Naive thymus-derived CD8-positive, alpha-beta T cell (primary cell): ENCODE measurements around the gene S100A10. TPM values are rescaled to one million over a fixed set of nuclear protein-coding genes. Genes with fewer than 3 reads are reported as not detected.

Experiments
- ATAC-seq, 2 donors: fragments of 150-1000 bp; cut with Tn5 transposase in 1 of 2; sonication (Bioruptor Pico), chemical (Tn5 transposase) in 1 of 2; 1 replicate in 1 of 2; 2 replicates in 1 of 2; pipeline ENCODE4 v1.10.0; 2021; ENCODE audit warnings: mild to moderate bottlenecking in 2 of 2, moderate library complexity in 2 of 2
- POLR2A ChIA-PET: fragments of 350-600 bp; sonication (Branson Sonifier 250); formaldehyde crosslinking; loops from one replicate; lab custom pipeline; 2021; ENCODE audit warnings: antibody characterized with exemption; lab: Charles Lee
- DNase-seq, 10 donors: peaks; one replicate each; pipeline versions ENCODE4 v3.0.0 to v3.0.0-alpha.2; 2020 to 2022
- H3K27ac Mint-ChIP-seq, 10 donors: one replicate each; pipeline ENCODE4 v1.8.0; 2020 to 2022; ENCODE audit warnings: mild to moderate bottlenecking in 10 of 10, mixed read lengths in 10 of 10, moderate library complexity in 4 of 10, inconsistent platforms in 1 of 10
- H3K27me3 Mint-ChIP-seq, 5 donors: one replicate each; pipeline ENCODE4 v1.8.0; 2021 to 2022; ENCODE audit warnings: mixed read lengths in 5 of 5
- H3K36me3 Mint-ChIP-seq, 3 donors: one replicate each; pipeline ENCODE4 v1.8.0; 2020 to 2022; ENCODE audit warnings: mixed read lengths in 3 of 3, mild to moderate bottlenecking in 2 of 3, inconsistent platforms in 1 of 3
- H3K4me1 Mint-ChIP-seq, 4 donors: one replicate each; pipeline ENCODE4 v1.8.0; 2021 to 2022; ENCODE audit warnings: mixed read lengths in 4 of 4
- H3K4me3 Mint-ChIP-seq, 10 donors: one replicate each; pipeline ENCODE4 v1.8.0; 2020 to 2022; ENCODE audit warnings: mild to moderate bottlenecking in 10 of 10, mixed read lengths in 10 of 10, moderate library complexity in 6 of 10, inconsistent platforms in 1 of 10
- H3K9me3 Mint-ChIP-seq, 9 donors: one replicate each; pipeline ENCODE4 v1.8.0; 2020 to 2022; ENCODE audit warnings: mixed read lengths in 9 of 9, mild to moderate bottlenecking in 3 of 9, inconsistent platforms in 1 of 9, moderate library complexity in 1 of 9
- polyA plus RNA-seq, 3 donors: library from polyadenylated mRNA; unstranded; fragments of 300-500 nt; fragmentation: Illumina TruSeq; gene quantifications; one replicate each; pipeline ENCODE4 v1.2.3, GENCODE V29; 2021
- total RNA-seq, 8 experiments: library from RNA in 2 of 8; stranded (reverse) in 2 of 8; gene quantifications; one replicate each; pipeline ENCODE4 v1.2.3 and lab custom pipeline; 2021 to 2026

The S100A10 gene
- total and polyA plus RNA-seq, 5 experiments from 2014 or later = 198 to 783 (median 629) TPM

DNA sequence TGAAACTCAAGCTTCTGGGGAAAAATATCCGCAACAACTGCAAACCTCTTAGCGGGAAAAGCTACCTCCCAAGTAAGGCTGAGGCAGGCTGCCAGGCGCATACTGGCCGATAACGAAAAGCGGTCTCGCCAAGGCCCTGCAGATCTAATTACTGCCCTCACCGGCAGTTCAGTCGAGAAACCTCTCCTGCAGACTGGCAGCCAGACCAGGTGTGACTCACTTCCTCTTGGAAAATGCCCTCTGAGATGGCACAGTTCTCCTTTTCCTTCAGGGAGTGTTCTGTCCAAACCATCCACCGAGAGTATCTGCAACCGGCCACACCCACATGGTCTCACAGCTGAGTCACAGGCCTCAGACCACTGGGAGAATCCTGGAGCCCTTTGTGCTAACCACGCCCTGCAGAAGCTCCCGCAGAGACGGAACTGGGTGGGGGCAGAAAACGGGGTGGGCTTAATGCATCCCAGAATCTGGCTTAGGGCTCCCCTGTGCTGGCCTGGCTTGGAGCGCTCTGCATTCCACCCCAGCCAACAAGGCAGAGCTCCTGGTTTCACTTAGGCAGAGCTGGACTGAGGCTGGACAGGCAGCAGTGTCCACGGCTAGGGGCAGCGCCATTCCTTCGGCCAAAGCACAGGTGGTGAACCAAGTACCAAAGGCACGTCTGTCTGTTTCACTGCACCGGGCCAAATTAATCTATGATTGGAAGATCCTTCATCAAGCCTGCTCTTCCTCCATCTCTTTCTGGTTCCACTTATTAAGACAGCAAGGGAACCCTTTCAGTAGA, 1.2 kb downstream of the S100A10 start:
- Mint-ChIP-seq H3K4me3 (peak overlapping the region; percentile 93 to 99 (median 96)), H3K27me3 (no peaks in the 10 kb centered on the region), H3K27ac (peak overlapping the region; percentile 87 to 98 (median 94)), H3K4me1 (peaks cover 36 to 65% (median 63%) of the 10 kb centered on the region in 4 donors), H3K9me3 (no peaks in the 10 kb centered on the region), H3K36me3 (no peaks in the 10 kb centered on the region)
- ATAC-seq (peak in 1 of 2 donors; percentile 3), DNase-seq (peak in 1 of 10 donors; percentile 11)
- POLR2A ChIA-PET = interaction anchor here (0.6 to 1.5 kb wide), 9 partner anchors 8 to 381 kb away, joined by 3 to 9 read pairs (median 4); no protein-coding TSS in a partner anchor

DNA sequence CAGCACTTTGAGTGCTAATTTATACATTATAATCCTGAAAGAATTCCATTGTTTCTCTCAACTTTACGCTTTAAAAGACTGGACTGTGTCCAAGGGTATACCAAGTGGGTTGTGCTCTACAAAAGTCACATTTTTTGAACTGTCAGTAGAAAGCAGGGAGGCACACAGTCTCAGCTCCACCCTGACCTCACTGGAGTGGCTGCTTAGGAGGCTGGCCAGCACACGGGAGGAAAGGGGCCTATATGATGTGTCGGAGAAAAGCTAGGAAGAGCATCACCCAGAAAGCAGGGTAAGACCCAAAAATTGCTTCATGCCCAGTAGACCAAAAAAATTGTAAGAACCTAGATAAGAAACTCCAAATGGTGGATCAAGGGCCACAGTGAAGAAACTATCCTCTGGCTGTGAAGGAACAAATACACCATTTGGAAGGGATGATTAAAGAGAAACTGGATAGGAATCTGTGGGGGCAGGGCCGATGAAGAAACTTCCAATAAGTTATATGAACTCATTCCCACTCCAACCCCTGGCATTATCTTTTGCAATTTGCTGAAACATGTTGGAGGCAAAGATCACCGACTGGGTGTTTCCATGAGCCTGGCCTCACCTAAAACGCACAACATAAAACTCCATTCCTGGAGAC, 1.9 kb downstream of the S100A10 start:
- peaks cover 36 to 67% (median 64%) of the 10 kb centered on the region in 4 donors for H3K4me1 Mint-ChIP-seq
- H3K27me3 Mint-ChIP-seq = no peaks in the 10 kb centered on the region
- no peaks in the 10 kb centered on the region for H3K36me3 Mint-ChIP-seq
- POLR2A ChIA-PET = interaction anchor here (0.6 to 1.5 kb wide), 4 partner anchors 7 to 380 kb away, joined by 3 to 9 read pairs (median 4); no protein-coding TSS in a partner anchor
- ATAC-seq (no peak), DNase-seq (no peak)
- H3K9me3 Mint-ChIP-seq = no peaks in the 10 kb centered on the region
- H3K4me3 Mint-ChIP-seq = peak overlapping the region; percentile 93 to 99 (median 96)
- peak overlapping the region in 9 of 10 donors; percentile 57 to 98 (median 92) for H3K27ac Mint-ChIP-seq

DNA sequence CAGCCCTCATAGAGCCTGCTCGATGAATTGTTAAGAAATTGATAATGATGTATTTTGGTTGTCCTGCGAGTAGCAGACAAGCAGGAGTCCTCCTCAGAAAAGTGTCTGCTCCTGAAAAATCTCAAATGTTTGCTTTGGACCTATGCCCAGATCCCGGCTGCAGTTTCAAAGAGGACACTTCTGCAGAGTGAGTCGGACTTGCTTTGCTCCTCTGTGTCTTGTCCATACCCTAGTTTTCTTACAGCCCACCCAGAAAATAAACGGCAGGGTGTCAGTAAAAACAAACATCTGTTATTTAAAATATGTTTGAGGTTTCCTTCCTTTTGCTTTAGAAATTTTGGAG, 2.8 kb downstream of the S100A10 start:
- peak overlapping the region in 8 of 10 donors; percentile 8 to 98 (median 81) for H3K4me3 Mint-ChIP-seq
- DNase-seq (no peak), ATAC-seq (no peak)
- no peaks in the 10 kb centered on the region for H3K9me3 Mint-ChIP-seq
- peaks cover 0 to 7% (median 2%) of the 10 kb centered on the region in 3 donors for H3K36me3 Mint-ChIP-seq
- peak overlapping the region in 6 of 10 donors; percentile 22 to 98 (median 52) for H3K27ac Mint-ChIP-seq
- peaks cover 38 to 75% (median 71%) of the 10 kb centered on the region in 4 donors for H3K4me1 Mint-ChIP-seq
- no peaks in the 10 kb centered on the region for H3K27me3 Mint-ChIP-seq
- POLR2A ChIA-PET = no interaction called here

DNA sequence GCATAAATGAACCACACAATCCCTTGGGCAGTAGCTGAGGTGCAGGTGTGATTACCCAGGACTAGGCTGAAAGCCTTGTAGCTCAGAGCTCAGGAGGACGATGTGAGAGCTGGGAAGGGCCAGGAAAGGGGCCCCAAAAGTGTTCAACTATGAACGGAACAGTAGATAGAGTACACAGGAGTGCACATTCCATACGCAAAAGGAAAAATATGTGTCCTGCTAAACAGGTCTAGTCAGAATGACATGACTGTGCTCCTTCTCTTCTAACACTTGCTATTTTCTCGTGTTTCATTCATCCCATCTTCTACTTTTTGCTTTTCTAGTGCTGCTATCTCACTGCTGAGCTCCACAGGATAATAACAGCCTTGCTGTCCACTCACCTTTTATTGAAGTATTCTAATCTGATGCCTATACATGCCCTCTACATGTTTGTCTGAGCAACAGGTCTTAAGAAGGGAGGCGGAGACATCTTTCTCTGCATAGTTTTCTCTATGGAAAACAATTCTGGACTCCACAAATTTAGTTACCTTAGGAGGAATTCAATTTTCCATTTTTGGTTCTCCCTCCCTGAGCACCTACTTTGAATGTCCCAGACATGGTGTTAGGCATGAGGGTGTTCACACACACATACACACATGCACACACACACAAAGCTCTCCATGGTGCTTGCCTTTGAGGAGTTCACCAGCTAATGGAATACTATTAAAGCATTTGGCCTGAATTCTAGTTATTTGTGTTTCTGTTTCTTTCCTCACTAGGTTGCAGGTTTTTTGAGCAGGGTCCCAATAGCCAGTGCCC, 3.4 kb downstream of the S100A10 start:
- Mint-ChIP-seq H3K4me3 (peak overlapping the region in 8 of 10 donors; percentile 8 to 98 (median 56)), H3K27me3 (no peaks in the 10 kb centered on the region), H3K4me1 (peaks cover 38 to 79% (median 73%) of the 10 kb centered on the region in 4 donors), H3K36me3 (peaks cover 0 to 12% (median 3%) of the 10 kb centered on the region in 3 donors), H3K9me3 (no peaks in the 10 kb centered on the region), H3K27ac (peak overlapping the region; percentile 7 to 98 (median 60))
- POLR2A ChIA-PET = interaction anchor here (0.6 to 0.9 kb wide), 2 partner anchors 10 to 1936 kb away, joined by 3 to 5 read pairs; no protein-coding TSS in a partner anchor
- ATAC-seq = no peak
- no peak for DNase-seq

DNA sequence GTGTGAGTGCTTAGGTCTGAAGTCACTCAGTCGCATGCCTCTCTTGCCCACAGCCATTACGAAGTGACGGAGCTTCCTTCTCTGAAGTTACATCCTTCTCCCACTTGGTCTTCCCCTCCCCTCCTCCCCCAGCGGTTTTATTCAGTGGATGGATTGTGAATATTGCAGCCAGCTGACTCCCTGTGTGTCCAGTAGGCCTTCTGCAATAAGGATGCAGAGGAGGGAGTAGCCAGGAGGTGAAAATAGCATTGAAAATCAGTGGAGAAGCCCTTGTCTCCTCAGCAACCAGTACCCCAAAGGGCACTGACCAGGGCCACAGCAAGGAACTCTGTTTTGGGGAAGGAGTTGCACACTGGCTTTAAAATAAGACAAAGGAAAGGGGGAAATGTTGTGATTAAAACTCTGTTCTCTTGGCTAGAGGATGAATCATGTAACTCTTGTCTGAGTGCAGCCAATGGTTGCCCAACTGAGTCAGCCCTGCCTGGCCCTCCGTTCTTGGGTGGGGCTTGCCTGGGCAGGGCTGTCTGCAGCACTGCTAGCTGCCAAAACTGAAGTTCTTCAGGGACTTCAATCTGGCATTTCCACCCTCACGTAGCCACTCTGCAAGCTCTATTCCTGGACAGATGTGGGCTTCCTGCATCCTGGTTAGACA, 4.3 kb downstream of the S100A10 start:
- POLR2A ChIA-PET = interaction anchor here (0.9 kb wide), 1 partner anchor 9 kb away, joined by 3 read pairs; no protein-coding TSS in a partner anchor
- peak overlapping the region; percentile 7 to 87 (median 39) for H3K27ac Mint-ChIP-seq
- peaks cover 41 to 83% (median 76%) of the 10 kb centered on the region in 4 donors for H3K4me1 Mint-ChIP-seq
- peak overlapping the region in 6 of 10 donors; percentile 6 to 65 (median 41) for H3K4me3 Mint-ChIP-seq
- no peak for ATAC-seq
- H3K9me3 Mint-ChIP-seq = no peaks in the 10 kb centered on the region
- H3K27me3 Mint-ChIP-seq = no peaks in the 10 kb centered on the region
- peaks cover 0 to 20% (median 3%) of the 10 kb centered on the region in 3 donors for H3K36me3 Mint-ChIP-seq
- DNase-seq = peak in 1 of 10 donors; percentile 26

DNA sequence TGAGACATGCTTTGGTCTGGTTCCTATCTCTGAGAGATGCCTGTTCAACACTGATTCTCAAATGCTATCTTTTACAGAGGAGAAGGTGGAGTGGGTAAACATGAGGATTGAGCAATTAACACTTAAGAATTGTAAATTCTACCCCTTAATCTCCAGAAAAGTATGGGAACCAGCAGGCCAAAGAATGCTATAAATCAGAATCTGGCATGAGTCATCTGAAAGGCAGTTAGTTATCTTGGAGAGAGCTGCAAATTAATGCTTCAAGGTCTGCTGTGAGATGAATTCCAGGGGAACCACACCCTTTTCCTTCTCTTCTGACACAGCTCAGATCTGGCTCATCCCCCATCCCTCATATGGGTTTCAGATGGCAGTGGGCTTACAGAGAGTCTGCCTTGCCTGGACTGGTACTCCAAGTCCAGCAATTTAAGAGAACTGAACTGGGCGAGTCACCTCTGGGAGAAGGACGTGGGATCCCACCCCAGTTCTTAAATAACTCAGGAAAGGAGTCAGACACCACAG, 5.2 kb downstream of the S100A10 start:
- ATAC-seq (no peak), DNase-seq (no peak)
- H3K27me3 Mint-ChIP-seq = no peaks in the 10 kb centered on the region
- peaks cover 3 to 28% (median 4%) of the 10 kb centered on the region in 3 donors for H3K36me3 Mint-ChIP-seq
- H3K4me3 Mint-ChIP-seq = peak overlapping the region in 2 of 10 donors; percentile 5 to 52
- POLR2A ChIA-PET = interaction anchor here (0.5 to 1.3 kb wide), 4 partner anchors 9 to 77 kb away, joined by 3 to 4 read pairs (median 3); no protein-coding TSS in a partner anchor
- H3K27ac Mint-ChIP-seq = peak overlapping the region in 7 of 10 donors; percentile 29 to 87 (median 49)
- H3K9me3 Mint-ChIP-seq = no peaks in the 10 kb centered on the region
- peaks cover 46 to 89% (median 85%) of the 10 kb centered on the region in 4 donors for H3K4me1 Mint-ChIP-seq

DNA sequence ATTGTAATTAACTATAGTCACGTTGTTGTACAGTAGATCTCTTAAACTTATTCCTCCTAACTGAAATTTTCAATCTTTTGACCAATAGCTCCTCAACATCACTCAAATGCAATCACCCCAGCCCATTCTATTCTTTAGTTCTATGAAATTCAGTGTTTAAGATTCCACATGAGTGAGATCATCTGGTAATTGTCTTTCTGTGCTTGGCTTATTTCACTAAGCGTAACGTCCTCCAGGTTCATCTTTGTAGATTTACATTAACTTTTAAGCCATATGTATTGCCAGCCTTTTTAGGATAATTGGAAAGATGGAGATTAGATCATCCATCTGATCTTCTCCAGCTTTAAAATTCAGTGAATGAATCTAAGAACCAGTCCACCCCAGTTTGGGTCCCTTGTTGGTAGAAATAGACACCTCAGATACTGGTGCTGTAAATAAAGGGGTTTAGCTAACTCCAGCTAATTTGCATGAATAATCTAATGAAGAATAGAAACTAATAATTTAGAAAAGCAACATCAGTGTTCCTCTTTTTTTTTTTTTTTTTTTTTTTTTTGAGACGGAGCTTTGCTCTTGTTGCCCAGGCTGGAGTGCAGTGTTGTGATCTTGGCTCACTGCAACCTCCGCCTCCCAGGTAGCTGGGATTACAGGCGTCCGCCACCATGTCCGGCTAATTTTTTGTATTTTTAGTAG, 7.0 kb downstream of the S100A10 start:
- ATAC-seq (no peak), DNase-seq (no peak)
- Mint-ChIP-seq H3K4me3 (no peak overlapping the region), H3K4me1 (peaks cover 43 to 81% (median 77%) of the 10 kb centered on the region in 4 donors), H3K27me3 (no peaks in the 10 kb centered on the region), H3K36me3 (peaks cover 4 to 45% (median 10%) of the 10 kb centered on the region in 3 donors), H3K27ac (peak overlapping the region in 4 of 10 donors; percentile 5 to 27 (median 12)), H3K9me3 (no peaks in the 10 kb centered on the region)
- POLR2A ChIA-PET = no interaction called here

DNA sequence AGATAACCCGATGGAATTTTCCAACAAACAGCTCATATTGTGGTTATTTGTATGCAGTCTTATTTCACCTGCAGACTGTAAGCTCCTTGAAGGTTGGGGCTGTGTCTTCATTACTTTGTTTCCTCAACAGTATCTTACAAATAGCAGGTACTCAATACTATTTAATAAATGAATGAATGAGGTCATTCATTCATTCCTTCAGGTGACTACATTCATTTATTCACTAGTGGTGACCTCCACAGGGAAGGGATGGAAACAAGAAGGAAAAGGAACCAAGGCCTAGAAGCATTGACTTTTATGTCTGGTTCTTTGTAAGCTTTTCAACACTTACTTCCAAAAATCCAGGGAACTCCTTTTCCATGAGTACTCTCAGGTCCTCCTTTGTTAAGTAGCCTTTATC, 7.9 kb downstream of the S100A10 start:
- Mint-ChIP-seq H3K27ac (peak overlapping the region in 4 of 10 donors; percentile 10 to 58 (median 27)), H3K9me3 (no peaks in the 10 kb centered on the region), H3K27me3 (no peaks in the 10 kb centered on the region), H3K4me1 (peaks cover 40 to 72% (median 68%) of the 10 kb centered on the region in 4 donors), H3K4me3 (no peak overlapping the region), H3K36me3 (peaks cover 4 to 54% (median 15%) of the 10 kb centered on the region in 3 donors)
- ATAC-seq = no peak
- no peak for DNase-seq
- POLR2A ChIA-PET = no interaction called here

DNA sequence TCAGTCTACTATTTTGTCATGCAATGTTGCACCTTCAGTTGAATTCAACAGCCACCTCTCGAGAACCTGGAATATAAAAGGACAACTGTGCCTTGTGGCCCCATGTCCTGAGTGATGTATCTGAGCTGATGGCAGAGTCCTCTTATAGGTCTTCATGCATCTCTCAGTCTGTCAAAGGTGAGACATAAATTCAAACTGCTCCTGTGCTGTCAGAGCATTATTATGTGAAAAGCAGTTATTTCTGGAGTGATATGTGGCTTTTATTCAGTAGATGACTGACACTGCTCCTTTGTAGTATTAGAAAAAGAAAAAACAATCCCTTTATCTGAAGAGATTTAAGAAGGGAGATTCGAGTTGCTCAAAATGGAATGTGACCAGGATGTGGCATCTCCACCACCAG, 8.4 kb downstream of the S100A10 start:
- POLR2A ChIA-PET = no interaction called here
- Mint-ChIP-seq H3K27me3 (no peaks in the 10 kb centered on the region), H3K4me1 (peaks cover 36 to 67% (median 63%) of the 10 kb centered on the region in 4 donors), H3K36me3 (peaks cover 4 to 59% (median 17%) of the 10 kb centered on the region in 3 donors), H3K9me3 (no peaks in the 10 kb centered on the region), H3K27ac (peak overlapping the region in 6 of 10 donors; percentile 52 to 83 (median 62)), H3K4me3 (no peak overlapping the region)
- ATAC-seq = no peak
- no peak for DNase-seq

DNA sequence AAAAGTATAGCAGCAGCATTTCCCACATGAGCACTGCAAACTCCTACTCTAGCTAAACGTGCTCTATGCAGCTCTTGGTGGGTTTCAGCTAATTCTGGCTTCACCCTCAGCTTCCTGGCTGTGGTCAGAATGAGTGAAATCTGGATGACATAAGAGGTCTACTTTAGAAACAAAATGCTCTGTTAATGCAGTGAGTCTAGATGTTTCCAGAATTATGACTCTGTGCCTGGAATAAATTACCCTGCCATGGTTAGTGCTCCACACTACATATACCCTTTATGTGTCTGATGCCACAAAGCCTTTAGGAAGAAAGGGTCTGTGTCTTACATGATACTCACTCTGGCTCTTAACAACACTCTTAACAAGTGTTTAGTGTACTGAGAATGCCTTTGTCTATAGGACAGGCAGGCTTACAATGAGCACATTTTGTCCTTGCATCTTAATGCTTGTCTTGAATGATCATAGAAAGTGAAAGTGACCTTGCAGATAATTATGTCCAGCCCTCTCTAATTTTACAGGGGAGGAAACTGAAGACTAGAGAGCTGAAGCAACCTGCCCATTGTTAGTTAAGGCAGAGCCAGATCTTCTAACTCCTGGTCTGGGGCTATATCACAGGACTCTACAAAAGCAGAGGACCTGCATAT, 9.2 kb downstream of the S100A10 start:
- no peaks in the 10 kb centered on the region for H3K9me3 Mint-ChIP-seq
- peak overlapping the region in 9 of 10 donors; percentile 52 to 83 (median 65) for H3K27ac Mint-ChIP-seq
- ATAC-seq = peak; percentile 92 to 96
- peaks cover 30 to 59% (median 55%) of the 10 kb centered on the region in 4 donors for H3K4me1 Mint-ChIP-seq
- peak overlapping the region in 8 of 10 donors; percentile 4 to 79 (median 57) for H3K4me3 Mint-ChIP-seq
- peaks cover 4 to 64% (median 17%) of the 10 kb centered on the region in 3 donors for H3K36me3 Mint-ChIP-seq
- no peaks in the 10 kb centered on the region for H3K27me3 Mint-ChIP-seq
- DNase-seq = peak in 3 of 10 donors; percentile 40 to 52 (median 47)
- POLR2A ChIA-PET = interaction anchor here (0.6 kb wide), 1 partner anchor 8 kb away, joined by 3 read pairs; no protein-coding TSS in a partner anchor
